ENCODE measurements around the gene DKK2. TPM values are rescaled to one million over a fixed set of nuclear protein-coding genes. Genes with fewer than 3 reads are reported as not detected.

Gene DKK2
- not detected in 5 replicates for total RNA-seq (2022; extraction: Qiagen RNA extraction)

GRCh38 chr4:107035819-107036583, at the start of gene DKK2:
Gene DKK2, minus strand, starts transcription at chr4:107036313. Its CDS starts 722 bp downstream, at chr4:107035591.

